GM19372 (cell line): ENCODE results near the gene FBXW2.

Source experiments
- ATAC-seq: cut with Tn5 transposase; IDR thresholded peaks from one replicate; pipeline ENCODE4 v1.9.1; 2021; ENCODE audit warnings: mild to moderate bottlenecking, low read depth, moderate library complexity; ENCODE audit not compliant: unreplicated experiment

FBXW2 gene

GRCh38 chr9:120716483-120716882 lies 76.7 kb downstream of the FBXW2 start:
- no peak for ATAC-seq

GRCh38 chr9:120715389-120715924 lies 77.8 kb downstream of the FBXW2 start:
- no peak for ATAC-seq

- ATAC-seq = no peak
Measured at GRCh38 chr9:120714846-120715388, 78.3 kb downstream of the FBXW2 start.

GRCh38 chr9:120714088-120714845 lies 78.9 kb downstream of the FBXW2 start, which contains the start of gene MEGF9:
Gene MEGF9 (minus strand): TSS chr9:120714470. CDS start chr9:120714358, 112 bp downstream.
- ATAC-seq = peak; percentile 98

- ATAC-seq = no peak
Measured at GRCh38 chr9:120713257-120714087, 79.7 kb downstream of the FBXW2 start.

- no peak for ATAC-seq
Measured at GRCh38 chr9:120712539-120713031, 80.6 kb downstream of the FBXW2 start.

- no peak for ATAC-seq
Measured at GRCh38 chr9:120711841-120712538, 81.2 kb downstream of the FBXW2 start.

GRCh38 chr9:120711354-120711753 lies 81.9 kb downstream of the FBXW2 start:
- no peak for ATAC-seq

GRCh38 chr9:120710110-120710981 lies 82.9 kb downstream of the FBXW2 start:
- ATAC-seq = no peak

GRCh38 chr9:120708526-120709224 lies 84.5 kb downstream of the FBXW2 start:
- ATAC-seq = no peak

- ATAC-seq = no peak
Measured at GRCh38 chr9:120707170-120707569, 86.0 kb downstream of the FBXW2 start.
